Ectodermal cell (in vitro differentiated cells): ENCODE data around the gene TUSC1. TPM values are rescaled to one million over a fixed set of nuclear protein-coding genes. Genes with fewer than 3 reads are reported as not detected.
A peak's percentile ranks its signal among the peaks of the same experiment; 100 is the strongest.
"Not testable (repeated sequence)": the region's sequence is repeated elsewhere in the genome, so short reads cannot be mapped to it uniquely, and the experiment has no call there.

Source experiments
- H3K27ac ChIP-seq: 2 replicates; pipeline ENCODE4 v1.7.0; 2013; ENCODE audit warnings: mild to moderate bottlenecking, low read depth, low read length; ENCODE audit not compliant: insufficient read depth, poor library complexity, severe bottlenecking
- H3K27me3 ChIP-seq: 2 replicates; pipeline ENCODE4 v1.7.0; 2013; ENCODE audit warnings: mild to moderate bottlenecking, low read length; ENCODE audit not compliant: insufficient read depth, control insufficient read depth, poor library complexity, severe bottlenecking
- H3K36me3 ChIP-seq: one replicate; pipeline ENCODE4 v1.7.0; 2013; ENCODE audit warnings: low read length; ENCODE audit not compliant: control insufficient read depth, insufficient read depth
- H3K4me1 ChIP-seq: one replicate; pipeline ENCODE4 v1.7.0; 2013; ENCODE audit warnings: low read length; ENCODE audit not compliant: control insufficient read depth, insufficient read depth
- H3K4me3 ChIP-seq: 2 replicates; pipeline ENCODE4 v1.7.0; 2013; ENCODE audit warnings: low read depth, low read length, control low read depth; ENCODE audit not compliant: insufficient read depth
- H3K9me3 ChIP-seq: 2 replicates; pipeline ENCODE4 v1.7.0; 2013; ENCODE audit warnings: mild to moderate bottlenecking, low read length, moderate library complexity; ENCODE audit not compliant: control insufficient read depth
- WGBS, 2 experiments: methylation state at CpG; one replicate each; pipeline ENCODE4 v1.1.7; 2013; ENCODE audit warnings: missing lambda C conversion rate in 2 of 2; 5-methylcytosine and 5-hydroxymethylcytosine counted together
- polyA plus RNA-seq, 4 experiments: library from polyadenylated mRNA; stranded (reverse); fragments of 50-300 nt; gene quantifications; one replicate each; pipeline ENCODE4 v1.2.3, GENCODE V29; 2013

TUSC1 gene
- polyA plus RNA-seq (2013, experiment 1 of 4), result 5.9 TPM
- polyA plus RNA-seq (2013, experiment 2 of 4), result 5.3 TPM
- polyA plus RNA-seq (2013, experiment 3 of 4), result 5.1 TPM
- 5.3 TPM for polyA plus RNA-seq (2013, experiment 4 of 4)

DNA sequence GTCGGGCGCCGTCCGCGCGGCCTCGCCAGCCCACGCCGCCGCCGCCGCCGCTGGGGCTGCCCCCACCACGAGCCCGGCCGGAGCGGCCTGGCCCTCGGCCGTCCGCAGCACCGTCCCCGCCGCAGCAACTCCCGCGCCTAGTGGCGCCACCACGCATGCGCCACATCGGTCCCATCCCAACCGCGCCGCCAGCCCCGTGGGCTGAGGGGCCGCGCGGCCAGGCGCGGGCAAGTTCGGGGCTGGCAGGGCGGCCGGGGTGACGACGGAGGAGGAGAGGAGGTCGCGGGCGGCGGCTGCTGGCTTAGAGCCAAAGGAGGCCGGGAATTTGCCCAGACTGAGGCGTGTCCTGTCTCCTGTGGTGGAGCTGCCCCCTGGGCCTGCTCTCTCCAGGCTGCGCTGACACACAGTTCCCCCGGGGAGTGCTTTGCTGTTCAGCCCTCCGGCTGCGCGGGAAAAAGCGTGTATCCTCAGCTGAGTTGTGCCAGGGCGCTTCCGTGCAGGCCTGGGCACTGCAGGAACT is at the start of gene TUSC1:
TUSC1 (minus strand) TSS at position 298 of the 520 bp plus-strand sequence; CDS start at position 166, 132 bp downstream.
- 14 to 16% methylated on average over 57 of the region's 57 CpGs for WGBS, 2 experiments
- peaks cover 4% of the 10 kb centered on the region for H3K4me1 ChIP-seq
- H3K4me3 ChIP-seq, result peak within 1 kb of the TSS; percentile 56
- H3K36me3 ChIP-seq, result no peaks in the 10 kb centered on the region
- peak within 1 kb of the TSS; percentile 67 for H3K27ac ChIP-seq
- H3K9me3 ChIP-seq, result no peaks in the 10 kb centered on the region
- peaks cover 7% of the 10 kb centered on the region for H3K27me3 ChIP-seq

DNA sequence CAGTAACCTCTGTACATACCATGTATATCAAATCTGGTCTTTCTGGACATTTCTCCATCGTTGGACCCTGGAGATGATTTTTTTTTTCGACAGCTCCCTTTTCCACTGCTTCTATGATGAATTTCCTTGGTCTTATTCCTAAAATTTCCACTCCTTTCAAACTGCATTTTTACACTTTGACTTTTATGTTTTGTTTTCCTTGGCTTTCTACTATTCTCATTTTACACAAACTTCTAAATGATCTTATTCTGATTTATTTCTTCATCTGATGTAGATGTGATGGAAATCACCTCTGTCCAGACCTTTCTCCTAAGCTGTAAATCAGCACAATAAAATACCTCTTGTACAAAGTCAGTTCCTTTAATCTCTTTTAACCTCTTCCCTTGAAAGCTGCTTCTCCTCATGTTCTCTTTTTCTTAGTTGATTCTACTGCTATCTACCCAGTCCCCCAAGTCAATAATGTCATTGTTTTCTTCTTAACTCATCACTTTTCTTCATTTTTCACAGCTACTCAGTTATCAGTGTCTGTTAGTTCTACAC is 48.7 kb upstream of the TUSC1 start:
- no peaks in the 10 kb centered on the region for H3K36me3 ChIP-seq
- H3K9me3 ChIP-seq, result no peaks in the 10 kb centered on the region
- H3K4me3 ChIP-seq, result no peak overlapping the region
- no peaks in the 10 kb centered on the region for H3K4me1 ChIP-seq
- no peak overlapping the region for H3K27ac ChIP-seq
- H3K27me3 ChIP-seq, result no peaks in the 10 kb centered on the region
- 88 to 96% methylated on average over 2 of the region's 2 CpGs for WGBS, 2 experiments

GRCh38 chr9:25724424-25724823 is 46.2 kb upstream of the TUSC1 start:
- H3K9me3 ChIP-seq, result no peaks in the 10 kb centered on the region
- whole genome bisulfite sequencing, 2 experiments, result 100% methylated on average over 1 of the region's 3 CpGs
- no peaks in the 10 kb centered on the region for H3K36me3 ChIP-seq
- H3K4me3 ChIP-seq, result no peak overlapping the region
- H3K27me3 ChIP-seq, result no peaks in the 10 kb centered on the region
- no peak overlapping the region for H3K27ac ChIP-seq
- H3K4me1 ChIP-seq, result no peaks in the 10 kb centered on the region

DNA sequence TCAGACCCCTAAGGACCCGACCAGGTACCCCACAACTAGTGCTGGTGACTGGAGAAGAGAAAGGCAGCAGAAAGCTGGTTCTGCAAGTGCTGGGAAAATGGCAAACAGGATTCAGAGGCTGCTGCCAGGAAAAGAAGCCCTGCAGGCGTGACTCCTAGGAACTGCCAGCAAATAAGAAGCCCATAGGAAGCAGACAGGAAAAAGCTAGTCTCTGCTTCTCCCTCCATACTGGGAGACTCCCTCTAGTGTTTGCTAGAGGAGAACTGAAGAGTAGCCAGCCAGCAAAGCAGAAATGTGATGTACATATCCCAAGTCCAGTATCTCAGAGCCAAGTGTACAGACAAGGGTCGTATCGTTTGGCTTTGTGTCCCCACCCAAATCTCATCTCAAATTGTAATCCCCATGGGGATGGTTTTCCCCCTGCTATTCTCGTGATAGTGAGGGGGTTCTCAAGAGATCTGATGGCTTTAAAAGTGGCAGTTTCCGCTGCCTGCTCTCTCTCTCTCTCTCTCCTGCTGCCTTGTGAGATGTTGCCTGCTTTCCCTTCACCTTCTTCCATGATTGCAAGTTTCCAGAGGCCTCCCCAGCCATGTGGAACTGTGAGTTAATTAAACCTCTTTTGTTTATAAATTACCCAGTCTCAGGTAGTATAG is 38.1 kb upstream of the TUSC1 start:
- Histone ChIP-seq H3K36me3 (no peaks in the 10 kb centered on the region), H3K4me1 (no peaks in the 10 kb centered on the region), H3K27me3 (no peaks in the 10 kb centered on the region), H3K9me3 (no peaks in the 10 kb centered on the region), H3K4me3 (no peak overlapping the region), H3K27ac (no peak overlapping the region)
- 73 to 75% methylated on average over 6 of the region's 6 CpGs for WGBS, 2 experiments

DNA sequence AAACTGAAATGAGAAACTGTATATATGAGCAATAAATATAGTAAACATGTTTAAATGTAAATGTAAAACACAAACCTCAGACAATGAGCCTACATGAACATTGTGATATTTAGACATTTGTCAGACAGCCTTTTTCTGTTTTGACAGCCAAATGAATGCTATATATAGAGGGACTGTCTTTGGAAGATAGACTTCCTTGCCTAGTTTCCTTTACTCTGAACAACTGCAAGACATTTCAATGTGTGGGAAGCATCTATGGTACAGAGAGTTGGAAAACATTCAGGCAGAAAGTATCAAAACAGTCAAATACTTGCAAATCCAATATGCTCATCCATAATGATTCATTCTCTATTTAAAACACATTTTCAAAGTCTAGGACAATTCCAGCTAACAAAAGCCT is 31.7 kb upstream of the TUSC1 start:
- no peak overlapping the region for H3K27ac ChIP-seq
- H3K4me1 ChIP-seq, result no peaks in the 10 kb centered on the region
- H3K27me3 ChIP-seq, result no peaks in the 10 kb centered on the region
- no peaks in the 10 kb centered on the region for H3K36me3 ChIP-seq
- H3K4me3 ChIP-seq, result no peak overlapping the region
- H3K9me3 ChIP-seq, result no peaks in the 10 kb centered on the region

DNA sequence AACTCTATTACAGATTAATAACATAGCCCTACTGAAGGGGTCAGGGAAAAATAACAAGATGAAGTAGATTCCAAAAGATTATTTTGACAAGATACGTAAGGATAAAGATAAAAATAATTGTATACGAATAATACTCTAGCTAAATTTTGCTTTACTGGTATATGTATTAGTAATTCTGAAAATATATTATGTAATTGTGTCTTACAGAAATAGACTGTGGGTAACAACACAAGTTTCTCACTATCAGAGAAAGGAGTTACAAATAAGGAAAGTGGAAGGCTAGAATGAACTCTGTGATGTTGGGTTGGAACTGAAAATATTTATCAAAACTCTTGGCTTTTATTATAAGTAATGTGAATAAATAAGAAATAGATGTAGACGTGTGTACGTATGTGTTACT is 26.6 kb upstream of the TUSC1 start:
- Histone ChIP-seq H3K9me3 (no peaks in the 10 kb centered on the region), H3K36me3 (no peaks in the 10 kb centered on the region), H3K4me1 (no peaks in the 10 kb centered on the region), H3K27me3 (no peaks in the 10 kb centered on the region), H3K4me3 (no peak overlapping the region), H3K27ac (no peak overlapping the region)
- WGBS, 2 experiments, result 100% methylated on average over 2 of the region's 4 CpGs; no CpG with 5 or more reads in 1 of the 2 experiments

GRCh38 chr9:25703701-25704357 is 25.6 kb upstream of the TUSC1 start:
- Histone ChIP-seq H3K4me3 (no peak overlapping the region), H3K27ac (no peak overlapping the region), H3K9me3 (no peaks in the 10 kb centered on the region), H3K4me1 (no peaks in the 10 kb centered on the region), H3K27me3 (no peaks in the 10 kb centered on the region), H3K36me3 (no peaks in the 10 kb centered on the region)
- 85 to 95% methylated on average over 2 of the region's 2 CpGs for WGBS, 2 experiments

DNA sequence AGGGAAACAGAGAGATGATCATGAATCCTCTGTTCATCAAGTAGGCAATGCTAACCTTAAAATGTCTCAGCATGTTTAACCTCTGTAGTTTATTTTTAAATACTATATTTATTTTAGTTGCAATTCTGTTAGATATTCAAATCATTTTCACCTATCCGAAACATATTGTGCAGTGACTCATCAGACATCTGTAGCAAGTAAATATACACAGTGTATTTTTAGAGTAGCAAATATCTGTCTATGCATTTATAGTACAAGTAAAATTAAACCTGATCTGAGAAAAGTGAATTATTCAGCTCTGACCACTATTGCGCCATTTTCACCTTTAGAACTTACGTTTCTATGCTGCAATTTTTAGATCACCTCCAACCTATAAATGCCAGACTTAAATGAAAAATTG is 24.3 kb upstream of the TUSC1 start:
- Histone ChIP-seq H3K27me3 (no peaks in the 10 kb centered on the region), H3K9me3 (no peaks in the 10 kb centered on the region), H3K4me3 (no peak overlapping the region), H3K27ac (no peak overlapping the region), H3K36me3 (no peaks in the 10 kb centered on the region), H3K4me1 (no peaks in the 10 kb centered on the region)
- WGBS, 2 experiments, result 100% methylated on average over 2 of the region's 3 CpGs; no CpG with 5 or more reads in 1 of the 2 experiments

GRCh38 chr9:25700899-25701298 is 22.7 kb upstream of the TUSC1 start:
- H3K27me3 ChIP-seq, H3K4me3 ChIP-seq, H3K27ac ChIP-seq, H3K4me1 ChIP-seq, H3K9me3 ChIP-seq, H3K36me3 ChIP-seq: not testable (repeated sequence)
- WGBS, 2 experiments, result 95 to 100% methylated on average over 3 of the region's 3 CpGs

GRCh38 chr9:25700430-25700829 is 22.2 kb upstream of the TUSC1 start:
- Histone ChIP-seq H3K4me1 (no peaks in the 10 kb centered on the region), H3K27ac (no peak overlapping the region)

More at GRCh38 chr9:25700430-25700829, 22.2 kb upstream of the TUSC1 start:
- Histone ChIP-seq H3K36me3 (no peaks in the 10 kb centered on the region), H3K4me3 (no peak overlapping the region), H3K9me3 (no peaks in the 10 kb centered on the region), H3K27me3 (no peaks in the 10 kb centered on the region)
